GM18873 (cell line): Measurements from ENCODE around the gene CPXM1.

Experiments used
- ATAC-seq: cut with Tn5 transposase; IDR thresholded peaks from one replicate; pipeline ENCODE4 v1.9.1; 2021; ENCODE audit warnings: mild to moderate bottlenecking, moderate library complexity, moderate number of reproducible peaks; ENCODE audit not compliant: unreplicated experiment, low FRiP score

The CPXM1 gene

GRCh38 chr20:2804852-2805688 is 4.6 kb upstream of the CPXM1 start:
- no peak for ATAC-seq

GRCh38 chr20:2804041-2804828 is 3.8 kb upstream of the CPXM1 start:
- ATAC-seq = no peak

DNA sequence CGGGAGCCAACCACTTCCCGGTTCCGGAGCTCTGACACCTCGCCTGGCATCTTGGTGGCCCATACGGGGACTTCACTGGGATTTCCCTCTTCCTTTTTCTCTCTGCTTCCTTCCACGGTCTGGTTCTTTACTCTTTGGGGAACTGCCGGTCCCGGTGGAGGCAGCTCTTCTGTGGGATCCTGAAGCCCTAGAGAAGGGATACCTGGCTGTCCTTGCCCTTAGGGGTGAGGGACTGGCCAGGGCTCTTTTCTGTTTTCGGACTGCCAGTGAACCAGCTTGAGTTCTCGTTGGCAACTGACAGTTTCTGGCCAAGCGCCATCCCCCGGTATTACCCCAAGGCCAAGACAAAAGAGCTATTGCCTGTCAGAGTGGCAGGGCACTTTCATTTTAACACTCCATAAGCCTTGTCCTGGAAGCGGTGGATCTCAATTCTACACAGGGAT is 880 bp upstream of the CPXM1 start:
- ATAC-seq = no peak

GRCh38 chr20:2799688-2800520 is 523 bp downstream of the CPXM1 start:
- ATAC-seq = no peak

DNA sequence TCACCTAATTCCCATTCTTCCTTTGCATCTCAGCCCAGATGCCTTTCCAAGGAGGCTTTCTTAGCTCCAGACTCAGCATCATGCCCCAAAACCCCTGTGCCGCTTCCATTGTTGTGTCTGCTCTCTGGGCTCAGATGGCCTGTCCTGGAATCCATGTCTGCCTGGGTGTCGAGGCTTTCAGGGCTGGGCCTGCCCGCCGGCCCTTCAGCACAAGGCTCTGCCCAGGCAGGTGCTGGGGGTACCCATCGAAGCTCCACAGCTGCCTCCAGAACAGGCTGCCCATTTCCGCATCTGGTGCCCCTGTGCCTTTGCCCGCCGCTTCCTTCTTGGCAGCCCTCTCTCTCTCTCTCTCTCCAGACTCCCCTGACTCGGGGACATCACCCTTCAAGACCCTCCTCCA is 1.2 kb downstream of the CPXM1 start:
- ATAC-seq = no peak

GRCh38 chr20:2798814-2799213 is 1.6 kb downstream of the CPXM1 start:
- ATAC-seq = no peak

DNA sequence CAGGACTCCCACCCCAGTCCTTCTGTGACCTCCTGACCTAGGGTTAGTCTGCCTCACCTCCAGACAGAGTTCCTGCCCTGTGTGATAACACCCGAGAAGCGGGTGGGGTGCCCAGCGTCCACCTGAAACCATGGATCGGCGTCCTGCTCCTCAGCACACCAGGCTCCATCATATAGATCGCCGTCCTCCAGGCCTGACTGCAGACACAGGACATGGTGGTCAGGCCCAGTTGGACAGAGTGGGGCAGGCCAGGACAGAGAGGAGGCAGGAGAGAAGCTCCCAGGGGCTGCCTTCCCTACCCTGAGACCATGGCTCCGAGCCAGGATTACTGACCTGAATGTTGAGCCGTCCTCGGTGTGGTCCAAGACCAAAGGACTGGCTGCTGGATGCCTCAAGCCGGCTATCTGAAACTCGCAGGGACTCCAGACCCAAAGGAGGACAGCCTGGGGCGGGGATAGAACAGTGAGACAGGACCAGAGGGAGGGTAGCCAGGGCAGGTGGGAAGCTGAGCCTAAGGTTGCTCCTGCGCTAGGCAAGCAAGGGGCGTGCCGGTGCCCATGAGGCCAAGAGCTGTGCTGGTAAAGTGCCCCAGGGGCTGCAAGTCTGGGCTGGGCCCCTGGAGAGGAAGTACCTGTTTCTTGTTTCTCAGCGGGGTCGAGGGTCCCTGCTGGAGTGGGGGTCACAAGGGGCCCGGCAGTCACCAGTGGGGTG is 2.2 kb downstream of the CPXM1 start:
- ATAC-seq = no peak

- ATAC-seq = no peak
Measured at GRCh38 chr20:2797136-2797983, 3.1 kb downstream of the CPXM1 start.

GRCh38 chr20:2796011-2796660 is 4.3 kb downstream of the CPXM1 start:
- ATAC-seq = no peak

DNA sequence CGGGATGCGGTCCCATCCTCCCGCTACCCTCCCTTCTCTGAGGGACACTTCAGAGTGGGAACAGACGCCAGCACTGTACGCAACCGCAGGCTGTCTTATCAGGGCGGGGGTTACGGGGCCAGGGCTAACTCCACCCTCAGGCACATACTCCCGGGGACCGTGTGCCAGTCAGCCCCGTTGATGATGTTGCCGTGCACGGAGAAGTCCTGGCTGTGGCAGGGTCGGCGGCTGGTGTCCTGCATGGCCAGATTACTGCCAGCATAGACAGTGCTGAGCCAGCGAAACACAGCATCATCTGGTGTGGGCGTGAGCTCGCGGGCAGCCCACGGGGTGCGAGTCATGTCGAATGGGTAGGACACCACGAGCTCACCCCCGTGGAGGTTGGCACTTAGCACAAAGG is 5.0 kb downstream of the CPXM1 start:
- no peak for ATAC-seq

DNA sequence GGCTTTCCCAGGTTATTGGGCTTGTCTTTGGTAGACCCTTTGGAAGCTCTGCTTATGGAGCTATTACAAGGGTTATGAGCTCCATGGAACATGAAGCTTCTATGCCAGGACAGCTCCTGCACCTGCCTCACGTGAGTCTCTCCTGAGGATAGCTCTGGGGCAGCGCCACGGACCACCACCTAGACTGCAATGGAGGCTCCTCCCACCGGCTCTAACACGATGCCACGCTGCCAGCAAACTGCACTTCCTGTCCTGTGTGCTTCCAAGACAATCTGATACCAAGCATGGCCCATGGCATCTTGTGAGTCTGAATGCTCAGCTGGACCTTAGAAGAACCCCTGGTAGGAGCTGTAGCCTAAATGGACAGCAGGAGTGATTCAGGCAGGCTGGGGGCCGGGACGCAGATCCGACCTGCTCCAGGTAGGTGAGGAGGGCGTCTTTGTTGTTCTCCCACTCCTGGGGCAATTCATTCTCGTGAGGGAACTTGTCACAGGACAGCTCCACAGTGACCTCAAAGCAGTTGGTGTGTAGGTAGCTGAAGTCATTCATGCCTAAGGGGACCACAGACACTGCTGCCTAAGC is 5.5 kb downstream of the CPXM1 start:
- ATAC-seq = no peak

DNA sequence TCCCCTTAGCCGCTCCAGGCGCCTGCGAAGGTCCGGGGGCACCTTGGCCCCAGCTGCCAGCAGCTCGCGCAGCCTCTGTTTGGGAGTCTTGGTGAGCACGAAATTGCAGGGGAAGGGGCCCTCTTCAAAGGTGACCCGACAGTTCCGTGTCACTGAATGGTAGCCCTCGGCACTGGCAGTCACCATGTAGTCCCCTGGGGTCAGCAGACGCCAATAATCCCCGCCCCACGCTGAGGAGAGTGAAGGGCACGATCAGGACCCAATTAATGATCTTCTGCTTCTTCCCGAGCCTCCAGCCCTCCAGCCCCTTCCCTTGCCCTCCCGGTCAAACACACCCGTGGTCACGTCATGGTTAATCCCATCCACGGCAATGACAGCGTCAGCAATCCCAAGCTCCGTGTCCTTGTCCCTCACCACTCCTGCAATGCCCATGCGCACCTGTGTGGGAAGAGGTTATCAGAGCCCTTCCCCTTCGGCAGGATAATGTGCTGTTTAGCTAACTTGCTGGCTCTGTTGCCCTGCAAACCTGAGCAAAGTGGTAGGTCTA is 6.2 kb downstream of the CPXM1 start:
- no peak for ATAC-seq

DNA sequence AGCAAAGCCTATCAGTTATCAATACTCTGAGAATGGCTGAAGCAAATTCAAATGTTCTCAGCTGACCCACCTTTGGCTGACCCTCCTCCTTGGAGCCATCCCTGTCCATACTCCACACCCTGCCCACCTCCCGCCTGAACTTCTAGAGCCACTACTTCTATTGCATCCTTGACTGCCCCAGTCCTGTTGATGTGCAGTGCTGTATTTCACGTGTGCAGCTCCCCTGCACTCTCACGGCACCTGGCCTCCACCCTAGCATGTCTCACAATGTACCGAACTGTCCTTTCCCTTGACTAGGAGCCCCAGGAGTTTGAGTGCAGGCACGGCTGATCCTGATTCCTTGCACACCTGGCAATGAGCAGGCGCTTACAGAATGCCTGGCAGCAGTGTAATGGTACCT is 7.0 kb downstream of the CPXM1 start:
- no peak for ATAC-seq

- no peak for ATAC-seq
Measured at GRCh38 chr20:2783908-2784566, 16.4 kb downstream of the CPXM1 start.

GRCh38 chr20:2780948-2781347 is 19.5 kb downstream of the CPXM1 start:
- ATAC-seq = no peak

DNA sequence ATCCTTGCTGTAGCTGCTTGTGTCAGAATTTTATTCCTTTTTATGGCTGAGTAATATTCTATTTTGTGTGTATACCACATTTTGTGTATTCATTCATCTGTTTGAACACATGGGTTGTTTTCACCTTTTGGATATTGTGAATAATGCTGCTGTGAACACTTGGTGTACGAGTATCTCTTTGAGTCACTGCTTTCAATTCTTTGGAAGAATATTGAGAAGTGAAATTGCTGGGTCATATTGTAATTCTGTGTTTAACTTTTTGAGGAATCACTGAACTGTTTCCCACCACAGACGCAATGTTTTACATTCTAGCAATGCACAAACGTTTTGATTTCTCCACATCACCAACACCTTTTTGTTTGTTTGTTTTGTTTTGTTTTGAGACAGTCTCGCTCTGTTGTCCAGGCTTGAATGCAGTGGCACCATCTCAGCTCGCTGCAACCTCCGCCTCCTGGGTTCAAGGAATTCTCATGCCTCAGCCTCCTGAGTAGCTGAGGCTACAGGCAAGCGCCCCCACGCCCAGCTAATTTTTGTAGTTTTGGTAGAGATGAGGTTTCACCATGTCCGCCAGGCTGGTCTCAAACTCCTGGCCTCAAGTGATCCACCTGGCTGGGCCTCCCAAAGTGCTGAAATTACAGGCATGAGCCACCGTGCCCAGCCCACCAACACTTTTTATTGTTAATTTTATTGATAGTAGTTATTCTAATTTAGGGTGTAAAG is 21.7 kb downstream of the CPXM1 start:
- ATAC-seq = no peak

DNA sequence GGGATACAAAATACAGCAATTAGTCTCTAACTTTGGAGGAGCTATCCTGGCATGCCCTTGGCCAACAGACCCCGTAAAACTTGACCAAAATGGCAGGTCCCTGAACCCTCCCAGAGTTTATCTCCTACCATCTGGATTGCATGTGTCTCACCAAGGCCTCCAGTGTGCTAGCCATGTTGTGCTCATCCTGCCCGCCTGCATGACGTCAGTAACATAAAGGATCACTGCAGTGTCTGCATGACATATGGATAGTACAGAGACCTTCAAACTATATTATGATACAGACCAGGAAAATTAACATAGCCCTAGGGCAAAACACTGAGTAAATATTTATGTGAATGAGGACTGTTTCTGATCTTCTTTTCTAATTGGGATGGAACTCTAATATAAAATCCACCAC is 25.3 kb downstream of the CPXM1 start:
- ATAC-seq = no peak
